Measurements from ENCODE around the gene MBTPS1. TPM values are rescaled to one million over a fixed set of nuclear protein-coding genes. Genes with fewer than 3 reads are reported as not detected.
A peak's percentile ranks its signal among the peaks of the same experiment; 100 is the strongest.

Gene MBTPS1
- total RNA-seq, 6 experiments from 2014 or later = 34.5 to 45.6 (median 40.1) TPM

DNA sequence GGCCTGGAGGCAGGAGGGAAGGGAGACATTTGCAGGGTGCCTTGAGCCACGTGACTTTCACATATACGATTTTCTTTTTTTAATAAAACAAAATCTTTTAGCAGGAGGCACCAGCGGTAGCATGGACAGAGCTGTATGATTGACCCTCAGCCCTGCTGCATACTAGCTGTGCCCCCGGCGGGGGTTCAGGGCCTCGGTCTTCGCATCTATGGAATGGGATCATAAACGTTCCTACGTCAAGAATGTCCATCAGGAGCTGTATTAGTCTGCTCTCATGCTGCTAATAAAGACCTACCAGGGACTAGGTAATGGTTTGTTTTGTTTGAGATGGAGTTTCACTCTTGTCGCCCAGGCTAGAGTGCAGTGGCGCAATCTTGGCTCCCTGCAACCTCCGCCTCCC, 101.3 kb downstream of the MBTPS1 start:
- TF ChIP-seq, protein P1, sequence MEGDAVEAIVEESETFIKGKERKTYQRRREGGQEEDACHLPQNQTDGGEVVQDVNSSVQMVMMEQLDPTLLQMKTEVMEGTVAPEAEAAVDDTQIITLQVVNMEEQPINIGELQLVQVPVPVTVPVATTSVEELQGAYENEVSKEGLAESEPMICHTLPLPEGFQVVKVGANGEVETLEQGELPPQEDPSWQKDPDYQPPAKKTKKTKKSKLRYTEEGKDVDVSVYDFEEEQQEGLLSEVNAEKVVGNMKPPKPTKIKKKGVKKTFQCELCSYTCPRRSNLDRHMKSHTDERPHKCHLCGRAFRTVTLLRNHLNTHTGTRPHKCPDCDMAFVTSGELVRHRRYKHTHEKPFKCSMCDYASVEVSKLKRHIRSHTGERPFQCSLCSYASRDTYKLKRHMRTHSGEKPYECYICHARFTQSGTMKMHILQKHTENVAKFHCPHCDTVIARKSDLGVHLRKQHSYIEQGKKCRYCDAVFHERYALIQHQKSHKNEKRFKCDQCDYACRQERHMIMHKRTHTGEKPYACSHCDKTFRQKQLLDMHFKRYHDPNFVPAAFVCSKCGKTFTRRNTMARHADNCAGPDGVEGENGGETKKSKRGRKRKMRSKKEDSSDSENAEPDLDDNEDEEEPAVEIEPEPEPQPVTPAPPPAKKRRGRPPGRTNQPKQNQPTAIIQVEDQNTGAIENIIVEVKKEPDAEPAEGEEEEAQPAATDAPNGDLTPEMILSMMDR (IDR thresholded peaks at IDR 0.05) = no peak
- no peak for TF ChIP-seq POLR2A (IDR thresholded peaks at IDR 0.05)
- DNase-seq (no peak), ATAC-seq (no peak)
- Histone ChIP-seq H3K27me3 (no peaks in the 10 kb centered on the region), H3K4me3 (no peak overlapping the region), H3K9me3 (no peaks in the 10 kb centered on the region), H3K4me1 (no peaks in the 10 kb centered on the region), H3K27ac (no peak overlapping the region), H3K36me3 (no peaks in the 10 kb centered on the region)
- intact Hi-C loops (cut with DNase I) = no loop called here
- WGBS (ENCODE audit: insufficient coverage, low coverage, low lambda C conversion rate, missing lambda C conversion rate) = 65% methylated on average over 5 of the region's 12 CpGs

DNA sequence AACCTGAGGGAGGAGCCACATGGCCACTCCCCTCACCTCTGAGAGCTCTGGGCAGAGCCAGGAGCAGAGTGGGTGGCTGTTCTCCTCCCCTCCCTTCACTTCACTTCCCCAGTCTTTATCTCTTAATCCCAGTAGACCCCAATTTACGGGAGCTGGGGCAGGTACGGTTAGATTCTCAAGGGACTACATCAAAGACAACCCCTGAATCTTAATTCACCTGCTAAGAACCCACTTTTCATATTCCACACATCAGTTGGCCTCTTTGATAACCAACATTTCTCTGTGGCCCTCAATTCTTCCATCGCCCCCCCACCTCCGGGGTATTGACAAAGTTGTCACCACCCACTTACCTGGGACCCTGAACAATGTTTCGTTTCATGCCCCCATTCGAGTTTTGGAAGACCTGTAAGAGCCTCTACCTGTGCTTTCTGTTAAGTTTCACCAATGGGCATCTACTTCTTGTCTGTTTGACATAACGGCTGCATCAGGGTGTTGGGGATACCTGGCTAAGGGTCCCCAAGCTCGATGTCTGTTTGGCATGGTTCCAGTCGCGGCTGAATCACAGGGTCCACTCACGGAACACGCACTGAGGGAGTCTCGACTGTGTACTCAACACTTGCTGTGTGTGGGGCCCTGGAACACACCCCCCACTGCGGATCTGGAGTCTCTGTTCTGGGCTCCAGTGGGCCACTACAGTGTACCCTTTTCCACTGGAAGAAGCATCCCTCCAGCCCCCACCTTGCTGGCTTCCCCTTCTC, 102.0 kb downstream of the MBTPS1 start:
- Histone ChIP-seq H3K9me3 (no peaks in the 10 kb centered on the region), H3K27me3 (no peaks in the 10 kb centered on the region), H3K36me3 (no peaks in the 10 kb centered on the region), H3K4me3 (no peak overlapping the region), H3K4me1 (no peaks in the 10 kb centered on the region), H3K27ac (no peak overlapping the region)
- WGBS (ENCODE audit: insufficient coverage, low coverage, low lambda C conversion rate, missing lambda C conversion rate) = 53% methylated on average over 7 of the region's 14 CpGs
- DNase-seq = no peak
- intact Hi-C loops (cut with DNase I) = no loop called here
- ATAC-seq = no peak
- TF ChIP-seq, protein P1 (IDR thresholded peaks at IDR 0.05) = no peak
- TF ChIP-seq POLR2A (IDR thresholded peaks at IDR 0.05) = no peak

DNA sequence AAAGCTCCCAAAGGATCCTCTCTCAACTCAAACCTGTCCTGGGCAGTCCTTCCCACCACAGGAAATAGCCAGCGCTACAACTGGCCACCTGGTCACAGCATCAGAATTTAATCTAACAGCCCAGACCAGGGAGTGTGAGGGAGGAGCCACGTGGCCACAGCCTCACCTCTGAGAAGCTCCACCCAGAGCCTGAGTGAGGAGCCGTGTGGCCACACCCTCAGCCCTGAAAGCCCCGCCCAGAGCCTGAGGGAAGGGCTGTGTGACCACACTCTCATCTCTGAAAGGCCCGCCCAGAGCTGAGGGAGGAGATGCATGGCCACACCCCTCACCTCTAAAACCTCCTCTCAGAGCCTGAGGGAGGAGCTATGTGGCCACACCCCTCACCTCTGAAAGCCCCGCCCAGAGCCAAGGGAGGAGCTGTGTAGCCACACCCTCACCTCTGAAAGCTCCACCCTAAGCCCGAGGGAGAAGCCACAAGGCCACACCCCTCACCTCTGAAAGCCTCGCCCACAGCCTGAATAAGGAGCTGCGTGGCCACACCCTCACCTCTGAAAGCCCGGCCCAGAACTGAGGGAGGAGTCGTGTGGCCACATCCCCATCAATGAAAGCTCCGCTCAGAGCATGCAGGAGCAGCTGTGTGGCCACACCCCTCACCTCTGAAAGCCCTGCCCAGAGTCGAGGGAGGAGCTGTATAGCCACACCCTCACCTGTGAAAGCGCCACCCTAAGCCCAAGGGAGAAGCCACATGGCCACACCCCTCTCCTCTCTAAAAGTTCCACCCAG, 102.8 kb downstream of the MBTPS1 start:
- 0% methylated on average over 2 of the region's 14 CpGs for WGBS (ENCODE audit: insufficient coverage, low coverage, low lambda C conversion rate, missing lambda C conversion rate)

DNA sequence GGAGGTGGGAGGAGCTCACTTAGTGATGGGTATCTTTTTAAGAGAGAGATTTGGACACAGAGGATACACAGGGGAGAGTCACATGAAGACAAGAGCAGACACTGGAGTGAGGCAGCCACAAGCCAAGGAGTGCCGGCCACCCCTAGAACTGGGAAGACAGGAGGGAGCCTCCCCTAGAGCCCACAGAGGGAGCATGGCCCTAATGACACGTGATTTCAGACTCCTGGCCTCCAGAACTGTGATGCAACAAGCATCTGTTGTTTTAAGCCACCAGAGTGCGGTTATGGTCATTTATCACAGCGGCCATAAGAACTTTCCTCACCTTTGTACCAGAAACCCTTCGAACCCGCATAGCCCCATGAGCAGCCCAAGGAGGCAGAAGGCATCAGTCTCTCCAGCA, 107.5 kb downstream of the MBTPS1 start:
- no peak overlapping the region for H3K27ac ChIP-seq
- no peak for DNase-seq
- H3K9me3 ChIP-seq = no peaks in the 10 kb centered on the region
- no peaks in the 10 kb centered on the region for H3K36me3 ChIP-seq
- 38% methylated on average over 3 of the region's 6 CpGs for WGBS (ENCODE audit: insufficient coverage, low coverage, low lambda C conversion rate, missing lambda C conversion rate)
- TF ChIP-seq, protein P1 (IDR thresholded peaks at IDR 0.05) = no peak
- no peak for TF ChIP-seq POLR2A (IDR thresholded peaks at IDR 0.05)
- intact Hi-C loops (cut with DNase I) = no loop called here
- no peak for ATAC-seq
- no peak overlapping the region for H3K4me3 ChIP-seq
- H3K27me3 ChIP-seq = no peaks in the 10 kb centered on the region
- no peaks in the 10 kb centered on the region for H3K4me1 ChIP-seq

More for the DNA sequence above, 102.8 kb downstream of the MBTPS1 start:
- intact Hi-C loops (cut with DNase I) = no loop called here
- DNase-seq (peak in 2 of 3 donors; percentile 64 to 65), ATAC-seq (peak; percentile 73 to 91 (median 84))
- Histone ChIP-seq H3K9me3 (no peaks in the 10 kb centered on the region), H3K4me1 (no peaks in the 10 kb centered on the region), H3K4me3 (no peak overlapping the region), H3K36me3 (no peaks in the 10 kb centered on the region), H3K27me3 (no peaks in the 10 kb centered on the region), H3K27ac (no peak overlapping the region)
- TF ChIP-seq POLR2A (IDR thresholded peaks at IDR 0.05) = no peak
- TF ChIP-seq, protein P1 (IDR thresholded peaks at IDR 0.05) = no peak
